ENCODE measurements around the gene SLC1A1. TPM values are rescaled to one million over a fixed set of nuclear protein-coding genes. Genes with fewer than 3 reads are reported as not detected.

SLC1A1 gene
- total RNA-seq, 1 experiment from 2014 or later: 8.5 TPM

DNA sequence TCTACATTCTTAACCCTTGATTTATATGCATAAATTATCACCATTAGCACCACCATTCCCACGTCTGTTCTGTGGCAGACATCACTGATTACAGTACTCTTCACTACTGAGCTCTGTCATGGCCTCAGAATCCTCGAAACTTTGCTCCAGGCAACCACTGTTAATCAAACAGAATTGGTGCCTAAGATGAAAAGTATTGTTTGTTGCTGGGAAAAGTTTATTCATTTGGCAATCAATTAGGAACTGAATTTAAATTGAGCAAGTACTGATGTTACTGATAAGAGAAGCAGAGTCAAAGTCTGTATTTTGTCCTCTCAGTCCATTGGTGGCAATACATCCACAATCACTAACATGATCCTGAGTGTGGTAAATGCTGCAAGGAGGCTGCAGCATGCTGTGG, 12.8 kb downstream of the SLC1A1 start:
- Mint-ChIP-seq H3K9me3 (no peaks in the 10 kb centered on the region), H3K27ac (no peak overlapping the region), H3K4me3 (no peak overlapping the region), H3K4me1 (peaks cover 5% of the 10 kb centered on the region), H3K27me3 (ENCODE audit: low read depth) (no peaks in the 10 kb centered on the region), H3K36me3 (no peaks in the 10 kb centered on the region; the same call in 1 of the 2 replicates)
- ChIA-PET POLR2A (no interaction called here), CTCF (no interaction called here)
- ATAC-seq (no peak), DNase-seq (ENCODE audit: low spot score) (no peak)
- no peak for TF ChIP-seq CBFB (CRISPR knock-in tag; IDR thresholded peaks at IDR 0.05; ENCODE audit: low read depth)
- TF ChIP-seq, protein P1, sequence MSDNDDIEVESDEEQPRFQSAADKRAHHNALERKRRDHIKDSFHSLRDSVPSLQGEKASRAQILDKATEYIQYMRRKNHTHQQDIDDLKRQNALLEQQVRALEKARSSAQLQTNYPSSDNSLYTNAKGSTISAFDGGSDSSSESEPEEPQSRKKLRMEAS (CRISPR knock-in tag; IDR thresholded peaks at IDR 0.05): no peak
- no peak for TF ChIP-seq ZNF416 (CRISPR knock-in tag; IDR thresholded peaks at IDR 0.05)
- TF ChIP-seq NFYB (CRISPR knock-in tag; conservative IDR thresholded peaks at IDR 0.05; ENCODE audit: low read depth): no peak
- TF ChIP-seq, protein P2, sequence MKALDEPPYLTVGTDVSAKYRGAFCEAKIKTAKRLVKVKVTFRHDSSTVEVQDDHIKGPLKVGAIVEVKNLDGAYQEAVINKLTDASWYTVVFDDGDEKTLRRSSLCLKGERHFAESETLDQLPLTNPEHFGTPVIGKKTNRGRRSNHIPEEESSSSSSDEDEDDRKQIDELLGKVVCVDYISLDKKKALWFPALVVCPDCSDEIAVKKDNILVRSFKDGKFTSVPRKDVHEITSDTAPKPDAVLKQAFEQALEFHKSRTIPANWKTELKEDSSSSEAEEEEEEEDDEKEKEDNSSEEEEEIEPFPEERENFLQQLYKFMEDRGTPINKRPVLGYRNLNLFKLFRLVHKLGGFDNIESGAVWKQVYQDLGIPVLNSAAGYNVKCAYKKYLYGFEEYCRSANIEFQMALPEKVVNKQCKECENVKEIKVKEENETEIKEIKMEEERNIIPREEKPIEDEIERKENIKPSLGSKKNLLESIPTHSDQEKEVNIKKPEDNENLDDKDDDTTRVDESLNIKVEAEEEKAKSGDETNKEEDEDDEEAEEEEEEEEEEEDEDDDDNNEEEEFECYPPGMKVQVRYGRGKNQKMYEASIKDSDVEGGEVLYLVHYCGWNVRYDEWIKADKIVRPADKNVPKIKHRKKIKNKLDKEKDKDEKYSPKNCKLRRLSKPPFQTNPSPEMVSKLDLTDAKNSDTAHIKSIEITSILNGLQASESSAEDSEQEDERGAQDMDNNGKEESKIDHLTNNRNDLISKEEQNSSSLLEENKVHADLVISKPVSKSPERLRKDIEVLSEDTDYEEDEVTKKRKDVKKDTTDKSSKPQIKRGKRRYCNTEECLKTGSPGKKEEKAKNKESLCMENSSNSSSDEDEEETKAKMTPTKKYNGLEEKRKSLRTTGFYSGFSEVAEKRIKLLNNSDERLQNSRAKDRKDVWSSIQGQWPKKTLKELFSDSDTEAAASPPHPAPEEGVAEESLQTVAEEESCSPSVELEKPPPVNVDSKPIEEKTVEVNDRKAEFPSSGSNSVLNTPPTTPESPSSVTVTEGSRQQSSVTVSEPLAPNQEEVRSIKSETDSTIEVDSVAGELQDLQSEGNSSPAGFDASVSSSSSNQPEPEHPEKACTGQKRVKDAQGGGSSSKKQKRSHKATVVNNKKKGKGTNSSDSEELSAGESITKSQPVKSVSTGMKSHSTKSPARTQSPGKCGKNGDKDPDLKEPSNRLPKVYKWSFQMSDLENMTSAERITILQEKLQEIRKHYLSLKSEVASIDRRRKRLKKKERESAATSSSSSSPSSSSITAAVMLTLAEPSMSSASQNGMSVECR (CRISPR knock-in tag; IDR thresholded peaks at IDR 0.05; ENCODE audit: borderline replicate concordance): no peak
- TF ChIP-seq ESRRA (CRISPR knock-in tag; IDR thresholded peaks at IDR 0.05; ENCODE audit: borderline replicate concordance): no peak
- TF ChIP-seq FOXP1 (CRISPR knock-in tag; IDR thresholded peaks at IDR 0.05; ENCODE audit: borderline replicate concordance): no peak
- TF ChIP-seq ZNF671 (CRISPR knock-in tag; IDR thresholded peaks at IDR 0.05): no peak
- TF ChIP-seq, protein P3, sequence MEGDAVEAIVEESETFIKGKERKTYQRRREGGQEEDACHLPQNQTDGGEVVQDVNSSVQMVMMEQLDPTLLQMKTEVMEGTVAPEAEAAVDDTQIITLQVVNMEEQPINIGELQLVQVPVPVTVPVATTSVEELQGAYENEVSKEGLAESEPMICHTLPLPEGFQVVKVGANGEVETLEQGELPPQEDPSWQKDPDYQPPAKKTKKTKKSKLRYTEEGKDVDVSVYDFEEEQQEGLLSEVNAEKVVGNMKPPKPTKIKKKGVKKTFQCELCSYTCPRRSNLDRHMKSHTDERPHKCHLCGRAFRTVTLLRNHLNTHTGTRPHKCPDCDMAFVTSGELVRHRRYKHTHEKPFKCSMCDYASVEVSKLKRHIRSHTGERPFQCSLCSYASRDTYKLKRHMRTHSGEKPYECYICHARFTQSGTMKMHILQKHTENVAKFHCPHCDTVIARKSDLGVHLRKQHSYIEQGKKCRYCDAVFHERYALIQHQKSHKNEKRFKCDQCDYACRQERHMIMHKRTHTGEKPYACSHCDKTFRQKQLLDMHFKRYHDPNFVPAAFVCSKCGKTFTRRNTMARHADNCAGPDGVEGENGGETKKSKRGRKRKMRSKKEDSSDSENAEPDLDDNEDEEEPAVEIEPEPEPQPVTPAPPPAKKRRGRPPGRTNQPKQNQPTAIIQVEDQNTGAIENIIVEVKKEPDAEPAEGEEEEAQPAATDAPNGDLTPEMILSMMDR (IDR thresholded peaks at IDR 0.05): no peak
- no peak for TF ChIP-seq ZNF317 (CRISPR knock-in tag; IDR thresholded peaks at IDR 0.05; ENCODE audit: borderline replicate concordance, low read depth)
- TF ChIP-seq, protein P4, sequence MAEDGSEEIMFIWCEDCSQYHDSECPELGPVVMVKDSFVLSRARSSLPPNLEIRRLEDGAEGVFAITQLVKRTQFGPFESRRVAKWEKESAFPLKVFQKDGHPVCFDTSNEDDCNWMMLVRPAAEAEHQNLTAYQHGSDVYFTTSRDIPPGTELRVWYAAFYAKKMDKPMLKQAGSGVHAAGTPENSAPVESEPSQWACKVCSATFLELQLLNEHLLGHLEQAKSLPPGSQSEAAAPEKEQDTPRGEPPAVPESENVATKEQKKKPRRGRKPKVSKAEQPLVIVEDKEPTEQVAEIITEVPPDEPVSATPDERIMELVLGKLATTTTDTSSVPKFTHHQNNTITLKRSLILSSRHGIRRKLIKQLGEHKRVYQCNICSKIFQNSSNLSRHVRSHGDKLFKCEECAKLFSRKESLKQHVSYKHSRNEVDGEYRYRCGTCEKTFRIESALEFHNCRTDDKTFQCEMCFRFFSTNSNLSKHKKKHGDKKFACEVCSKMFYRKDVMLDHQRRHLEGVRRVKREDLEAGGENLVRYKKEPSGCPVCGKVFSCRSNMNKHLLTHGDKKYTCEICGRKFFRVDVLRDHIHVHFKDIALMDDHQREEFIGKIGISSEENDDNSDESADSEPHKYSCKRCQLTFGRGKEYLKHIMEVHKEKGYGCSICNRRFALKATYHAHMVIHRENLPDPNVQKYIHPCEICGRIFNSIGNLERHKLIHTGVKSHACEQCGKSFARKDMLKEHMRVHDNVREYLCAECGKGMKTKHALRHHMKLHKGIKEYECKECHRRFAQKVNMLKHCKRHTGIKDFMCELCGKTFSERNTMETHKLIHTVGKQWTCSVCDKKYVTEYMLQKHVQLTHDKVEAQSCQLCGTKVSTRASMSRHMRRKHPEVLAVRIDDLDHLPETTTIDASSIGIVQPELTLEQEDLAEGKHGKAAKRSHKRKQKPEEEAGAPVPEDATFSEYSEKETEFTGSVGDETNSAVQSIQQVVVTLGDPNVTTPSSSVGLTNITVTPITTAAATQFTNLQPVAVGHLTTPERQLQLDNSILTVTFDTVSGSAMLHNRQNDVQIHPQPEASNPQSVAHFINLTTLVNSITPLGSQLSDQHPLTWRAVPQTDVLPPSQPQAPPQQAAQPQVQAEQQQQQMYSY (CRISPR knock-in tag; IDR thresholded peaks at IDR 0.05): no peak
- TF ChIP-seq TEAD1 (CRISPR knock-in tag; IDR thresholded peaks at IDR 0.05): no peak
- TF ChIP-seq, protein P5, sequence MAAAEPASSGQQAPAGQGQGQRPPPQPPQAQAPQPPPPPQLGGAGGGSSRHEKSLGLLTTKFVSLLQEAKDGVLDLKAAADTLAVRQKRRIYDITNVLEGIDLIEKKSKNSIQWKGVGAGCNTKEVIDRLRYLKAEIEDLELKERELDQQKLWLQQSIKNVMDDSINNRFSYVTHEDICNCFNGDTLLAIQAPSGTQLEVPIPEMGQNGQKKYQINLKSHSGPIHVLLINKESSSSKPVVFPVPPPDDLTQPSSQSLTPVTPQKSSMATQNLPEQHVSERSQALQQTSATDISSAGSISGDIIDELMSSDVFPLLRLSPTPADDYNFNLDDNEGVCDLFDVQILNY (CRISPR knock-in tag; IDR thresholded peaks at IDR 0.05): no peak
- no peak for TF ChIP-seq JUN (CRISPR knock-in tag; IDR thresholded peaks at IDR 0.05)
- no peak for TF ChIP-seq NR3C1 (CRISPR knock-in tag; conservative IDR thresholded peaks at IDR 0.05; ENCODE audit: low read depth)
- TF ChIP-seq, protein P6, sequence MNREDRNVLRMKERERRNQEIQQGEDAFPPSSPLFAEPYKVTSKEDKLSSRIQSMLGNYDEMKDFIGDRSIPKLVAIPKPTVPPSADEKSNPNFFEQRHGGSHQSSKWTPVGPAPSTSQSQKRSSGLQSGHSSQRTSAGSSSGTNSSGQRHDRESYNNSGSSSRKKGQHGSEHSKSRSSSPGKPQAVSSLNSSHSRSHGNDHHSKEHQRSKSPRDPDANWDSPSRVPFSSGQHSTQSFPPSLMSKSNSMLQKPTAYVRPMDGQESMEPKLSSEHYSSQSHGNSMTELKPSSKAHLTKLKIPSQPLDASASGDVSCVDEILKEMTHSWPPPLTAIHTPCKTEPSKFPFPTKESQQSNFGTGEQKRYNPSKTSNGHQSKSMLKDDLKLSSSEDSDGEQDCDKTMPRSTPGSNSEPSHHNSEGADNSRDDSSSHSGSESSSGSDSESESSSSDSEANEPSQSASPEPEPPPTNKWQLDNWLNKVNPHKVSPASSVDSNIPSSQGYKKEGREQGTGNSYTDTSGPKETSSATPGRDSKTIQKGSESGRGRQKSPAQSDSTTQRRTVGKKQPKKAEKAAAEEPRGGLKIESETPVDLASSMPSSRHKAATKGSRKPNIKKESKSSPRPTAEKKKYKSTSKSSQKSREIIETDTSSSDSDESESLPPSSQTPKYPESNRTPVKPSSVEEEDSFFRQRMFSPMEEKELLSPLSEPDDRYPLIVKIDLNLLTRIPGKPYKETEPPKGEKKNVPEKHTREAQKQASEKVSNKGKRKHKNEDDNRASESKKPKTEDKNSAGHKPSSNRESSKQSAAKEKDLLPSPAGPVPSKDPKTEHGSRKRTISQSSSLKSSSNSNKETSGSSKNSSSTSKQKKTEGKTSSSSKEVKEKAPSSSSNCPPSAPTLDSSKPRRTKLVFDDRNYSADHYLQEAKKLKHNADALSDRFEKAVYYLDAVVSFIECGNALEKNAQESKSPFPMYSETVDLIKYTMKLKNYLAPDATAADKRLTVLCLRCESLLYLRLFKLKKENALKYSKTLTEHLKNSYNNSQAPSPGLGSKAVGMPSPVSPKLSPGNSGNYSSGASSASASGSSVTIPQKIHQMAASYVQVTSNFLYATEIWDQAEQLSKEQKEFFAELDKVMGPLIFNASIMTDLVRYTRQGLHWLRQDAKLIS (CRISPR knock-in tag; IDR thresholded peaks at IDR 0.05; ENCODE audit: borderline replicate concordance): no peak
- TF ChIP-seq ATF1 (CRISPR knock-in tag; IDR thresholded peaks at IDR 0.05): no peak
- TF ChIP-seq, protein P7, sequence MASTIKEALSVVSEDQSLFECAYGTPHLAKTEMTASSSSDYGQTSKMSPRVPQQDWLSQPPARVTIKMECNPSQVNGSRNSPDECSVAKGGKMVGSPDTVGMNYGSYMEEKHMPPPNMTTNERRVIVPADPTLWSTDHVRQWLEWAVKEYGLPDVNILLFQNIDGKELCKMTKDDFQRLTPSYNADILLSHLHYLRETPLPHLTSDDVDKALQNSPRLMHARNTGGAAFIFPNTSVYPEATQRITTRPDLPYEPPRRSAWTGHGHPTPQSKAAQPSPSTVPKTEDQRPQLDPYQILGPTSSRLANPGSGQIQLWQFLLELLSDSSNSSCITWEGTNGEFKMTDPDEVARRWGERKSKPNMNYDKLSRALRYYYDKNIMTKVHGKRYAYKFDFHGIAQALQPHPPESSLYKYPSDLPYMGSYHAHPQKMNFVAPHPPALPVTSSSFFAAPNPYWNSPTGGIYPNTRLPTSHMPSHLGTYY (CRISPR knock-in tag; IDR thresholded peaks at IDR 0.05): no peak
- TF ChIP-seq, protein P8, sequence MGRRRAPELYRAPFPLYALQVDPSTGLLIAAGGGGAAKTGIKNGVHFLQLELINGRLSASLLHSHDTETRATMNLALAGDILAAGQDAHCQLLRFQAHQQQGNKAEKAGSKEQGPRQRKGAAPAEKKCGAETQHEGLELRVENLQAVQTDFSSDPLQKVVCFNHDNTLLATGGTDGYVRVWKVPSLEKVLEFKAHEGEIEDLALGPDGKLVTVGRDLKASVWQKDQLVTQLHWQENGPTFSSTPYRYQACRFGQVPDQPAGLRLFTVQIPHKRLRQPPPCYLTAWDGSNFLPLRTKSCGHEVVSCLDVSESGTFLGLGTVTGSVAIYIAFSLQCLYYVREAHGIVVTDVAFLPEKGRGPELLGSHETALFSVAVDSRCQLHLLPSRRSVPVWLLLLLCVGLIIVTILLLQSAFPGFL (CRISPR knock-in tag; IDR thresholded peaks at IDR 0.05; ENCODE audit: borderline replicate concordance): no peak
